Activated CD8-positive, alpha-beta T cell treated with anti-CD3 and anti-CD28 coated beads for 36 hours (primary cell): Measurements from ENCODE around the gene ZNF33A. TPM values are rescaled to one million over a fixed set of nuclear protein-coding genes. Genes with fewer than 3 reads are reported as not detected.

Experiments
- ATAC-seq: fragments of 200-7000 bp; cut with Tn5 transposase; one replicate; pipeline ENCODE4 v1.10.0; 2021; ENCODE audit warnings: mild to moderate bottlenecking, moderate library complexity
- CTCF ChIA-PET: fragments of 350-600 bp; sonication (Branson Sonifier 250); formaldehyde crosslinking; loops from one replicate; lab custom pipeline; 2021; ENCODE audit warnings: antibody characterized with exemption; lab: Charles Lee
- POLR2A ChIA-PET: fragments of 350-600 bp; sonication (Branson Sonifier 250); formaldehyde crosslinking; loops from one replicate; lab custom pipeline; 2021; ENCODE audit warnings: antibody characterized with exemption; lab: Charles Lee
- DNase-seq: peaks from one replicate; pipeline ENCODE4 v3.0.0-alpha.2; 2020
- H3K27ac Mint-ChIP-seq: one replicate; pipeline ENCODE4 v1.8.0; 2021; ENCODE audit warnings: mild to moderate bottlenecking, mixed read lengths
- H3K27me3 Mint-ChIP-seq: one replicate; pipeline ENCODE4 v1.8.0; 2021; ENCODE audit warnings: mixed read lengths
- H3K36me3 Mint-ChIP-seq: one replicate; pipeline ENCODE4 v1.8.0; 2021; ENCODE audit warnings: low read depth, mixed read lengths
- H3K4me1 Mint-ChIP-seq: one replicate; pipeline ENCODE4 v1.8.0; 2021; ENCODE audit warnings: low read depth, mixed read lengths
- H3K4me3 Mint-ChIP-seq: one replicate; pipeline ENCODE4 v1.8.0; 2021; ENCODE audit warnings: mild to moderate bottlenecking, moderate library complexity, mixed read lengths
- H3K9me3 Mint-ChIP-seq: one replicate; pipeline ENCODE4 v1.8.0; 2021; ENCODE audit warnings: mixed read lengths
- intact Hi-C: fragments of 100-400 bp; cut with micrococcal nuclease; formaldehyde crosslinking; loops from one replicate; pipeline ENCODE4 v1.10.0; 2022
- total RNA-seq, 2 experiments: library from RNA; stranded (reverse); gene quantifications; one replicate each; pipeline ENCODE4 v1.2.3, GENCODE V29; 2021
- TF ChIP-seq, protein P1 (sequence below): fragments of 200-600 bp; IDR thresholded peaks from one replicate; pipeline ENCODE4 v1.8.0; 2022; ENCODE audit warnings: antibody characterized with exemption, mild to moderate bottlenecking

Gene ZNF33A
- 10 to 100 TPM; 21.2 to 27.1 TPM for total RNA-seq

DNA sequence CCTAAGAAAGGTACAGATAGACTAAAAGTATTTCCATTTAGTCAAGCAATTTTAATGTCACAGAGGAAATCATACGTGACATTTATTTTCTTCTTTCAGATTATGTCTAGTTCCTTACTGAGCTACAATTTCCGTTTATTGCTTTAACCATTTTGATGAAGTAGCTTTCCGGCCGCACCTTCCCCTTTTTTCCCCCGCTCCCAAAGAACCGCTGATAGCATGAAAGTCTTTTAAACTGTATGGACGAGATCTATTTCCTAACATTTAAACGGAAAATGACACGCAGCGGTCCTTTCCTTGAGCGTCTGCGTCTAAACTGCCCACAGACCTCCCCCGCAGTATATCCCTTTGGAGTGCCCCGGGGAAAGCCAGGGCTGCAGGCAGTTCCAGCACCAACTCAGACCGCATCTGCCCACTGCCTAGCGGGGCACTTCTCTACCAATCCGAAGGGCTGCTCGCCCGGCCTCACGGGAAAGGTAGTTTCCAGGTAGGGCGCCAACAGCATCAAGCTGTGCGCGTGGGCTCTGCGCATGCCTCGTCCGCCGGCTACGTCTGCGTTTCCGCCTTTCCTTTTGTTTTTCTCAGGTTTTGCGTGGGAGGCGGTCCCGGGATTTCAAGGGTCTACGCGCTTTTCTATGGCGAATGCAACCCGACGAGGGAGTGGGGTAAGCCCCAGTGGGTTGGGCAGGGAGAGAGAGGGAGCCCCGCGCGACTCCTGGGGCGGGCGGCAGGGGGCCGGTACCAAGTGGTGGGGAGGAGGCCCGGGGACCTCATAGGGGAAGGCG, at the start of gene ZNF33A:
TSS of gene ZNF33A (plus strand) at position 557 of the 785 bp plus-strand sequence. CDS start 1,667 bp downstream, outside the sequence.
- TF ChIP-seq, protein P1, sequence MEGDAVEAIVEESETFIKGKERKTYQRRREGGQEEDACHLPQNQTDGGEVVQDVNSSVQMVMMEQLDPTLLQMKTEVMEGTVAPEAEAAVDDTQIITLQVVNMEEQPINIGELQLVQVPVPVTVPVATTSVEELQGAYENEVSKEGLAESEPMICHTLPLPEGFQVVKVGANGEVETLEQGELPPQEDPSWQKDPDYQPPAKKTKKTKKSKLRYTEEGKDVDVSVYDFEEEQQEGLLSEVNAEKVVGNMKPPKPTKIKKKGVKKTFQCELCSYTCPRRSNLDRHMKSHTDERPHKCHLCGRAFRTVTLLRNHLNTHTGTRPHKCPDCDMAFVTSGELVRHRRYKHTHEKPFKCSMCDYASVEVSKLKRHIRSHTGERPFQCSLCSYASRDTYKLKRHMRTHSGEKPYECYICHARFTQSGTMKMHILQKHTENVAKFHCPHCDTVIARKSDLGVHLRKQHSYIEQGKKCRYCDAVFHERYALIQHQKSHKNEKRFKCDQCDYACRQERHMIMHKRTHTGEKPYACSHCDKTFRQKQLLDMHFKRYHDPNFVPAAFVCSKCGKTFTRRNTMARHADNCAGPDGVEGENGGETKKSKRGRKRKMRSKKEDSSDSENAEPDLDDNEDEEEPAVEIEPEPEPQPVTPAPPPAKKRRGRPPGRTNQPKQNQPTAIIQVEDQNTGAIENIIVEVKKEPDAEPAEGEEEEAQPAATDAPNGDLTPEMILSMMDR = no peak
- ChIA-PET POLR2A (interaction anchor here (2.9 kb wide), 1 partner anchor 34 kb away, joined by 16 read pairs; the partner anchor contains the start of gene ZNF25), CTCF (interaction anchor here (1.0 to 1.3 kb wide), 3 partner anchors 18 to 35 kb away, joined by 3 to 6 read pairs (median 5); no protein-coding TSS in a partner anchor)
- intact Hi-C loops = loop anchor here (1.0 to 2.0 kb wide), 2 partner anchors 34 to 84 kb away; partner anchors contain the start of genes ZNF25 and ZNF37A
- ATAC-seq (peak; percentile 86), DNase-seq (peak; percentile 94)
- Mint-ChIP-seq H3K4me1 (peaks cover 27% of the 10 kb centered on the region), H3K27ac (peak within 1 kb of the TSS; percentile 100), H3K27me3 (no peaks in the 10 kb centered on the region), H3K4me3 (peak within 1 kb of the TSS; percentile 93), H3K36me3 (peaks cover 25% of the 10 kb centered on the region), H3K9me3 (no peaks in the 10 kb centered on the region)

DNA sequence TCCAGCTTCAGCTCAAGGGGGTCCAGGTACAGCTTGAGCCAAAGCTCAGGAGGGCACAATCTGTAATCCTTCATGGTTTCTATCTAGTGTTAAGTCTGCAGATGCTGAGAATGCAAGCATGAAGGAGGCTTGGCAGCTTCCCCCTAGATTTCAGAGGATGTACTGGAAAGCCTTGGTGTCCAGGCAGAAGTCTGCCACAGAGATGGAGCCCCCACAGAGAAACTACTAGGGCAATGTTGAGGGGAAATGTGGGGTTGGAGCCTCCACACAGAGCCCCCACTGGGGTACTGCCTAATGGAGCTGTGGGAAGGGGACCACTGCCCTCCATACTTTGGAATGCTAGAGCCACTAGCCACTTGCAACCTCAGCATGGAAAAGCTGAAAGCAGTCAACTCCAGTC, 45.5 kb upstream of the ZNF33A start:
- ATAC-seq (no peak), DNase-seq (no peak)
- H3K4me3 Mint-ChIP-seq = no peak overlapping the region
- CTCF ChIA-PET = interaction anchor here (1.5 kb wide), 1 partner anchor 10 kb away, joined by 5 read pairs; no protein-coding TSS in a partner anchor
- no peak overlapping the region for H3K27ac Mint-ChIP-seq
- peaks cover 57% of the 10 kb centered on the region for H3K36me3 Mint-ChIP-seq
- TF ChIP-seq, protein P1 = no peak
- H3K9me3 Mint-ChIP-seq = peaks cover 14% of the 10 kb centered on the region
- H3K27me3 Mint-ChIP-seq = no peaks in the 10 kb centered on the region
- H3K4me1 Mint-ChIP-seq = no peaks in the 10 kb centered on the region
- POLR2A ChIA-PET = no interaction called here
- intact Hi-C loops = no loop called here

DNA sequence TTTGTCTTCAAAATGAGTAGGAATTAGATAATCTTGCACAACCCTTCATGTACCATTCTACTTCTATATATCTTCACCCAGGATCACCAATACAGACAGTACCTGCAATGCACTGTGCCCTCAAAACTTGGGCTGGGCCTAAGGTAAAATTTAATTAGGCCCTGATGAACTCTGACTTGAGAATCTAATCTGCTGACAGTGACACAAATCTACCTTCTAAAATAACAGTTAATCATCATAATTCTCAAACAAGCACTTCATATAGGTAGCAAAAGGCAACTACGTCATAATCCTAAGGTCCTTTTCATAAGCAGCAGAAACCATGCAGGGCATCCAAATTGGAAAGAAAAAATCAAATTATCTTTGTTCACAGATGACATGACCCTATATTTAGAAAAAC, 38.1 kb upstream of the ZNF33A start:
- Mint-ChIP-seq H3K9me3 (peaks cover 4% of the 10 kb centered on the region), H3K27me3 (no peaks in the 10 kb centered on the region), H3K4me3 (no peak overlapping the region), H3K27ac (no peak overlapping the region), H3K4me1 (peaks cover 19% of the 10 kb centered on the region), H3K36me3 (peaks cover 27% of the 10 kb centered on the region)
- TF ChIP-seq, protein P1 = no peak
- intact Hi-C loops = no loop called here
- DNase-seq (no peak), ATAC-seq (no peak)
- CTCF ChIA-PET = no interaction called here
- POLR2A ChIA-PET = no interaction called here

DNA sequence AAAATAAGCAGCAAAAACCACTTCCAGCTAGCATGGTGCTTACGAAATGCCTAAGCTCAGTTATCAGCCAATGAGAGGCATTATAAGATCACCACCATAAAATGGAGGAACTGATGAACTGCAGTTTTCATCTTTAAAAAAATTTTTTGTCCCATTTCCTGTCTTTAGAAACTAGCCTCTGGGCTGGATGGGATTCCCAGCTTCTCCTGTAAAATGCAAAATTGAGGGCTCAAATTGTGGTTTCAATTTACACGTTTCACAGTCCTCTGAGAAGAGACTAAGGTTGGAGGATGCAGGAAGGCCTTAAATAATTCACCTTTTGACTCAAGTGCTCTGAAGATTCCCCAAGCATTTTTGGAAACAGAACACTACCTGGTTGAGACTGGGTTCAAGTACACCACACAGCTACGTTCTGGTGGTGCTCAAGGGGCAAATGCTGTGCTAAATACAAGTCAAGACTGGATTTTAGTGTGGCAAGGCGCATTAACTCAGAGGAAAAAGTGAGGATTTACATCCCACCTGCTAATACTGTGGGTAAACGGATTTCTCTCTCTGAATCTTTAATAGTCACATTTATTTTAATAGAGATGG, 35.0 kb upstream of the ZNF33A start:
- Mint-ChIP-seq H3K9me3 (peaks cover 3% of the 10 kb centered on the region), H3K27ac (peak overlapping the region; percentile 94), H3K4me1 (peaks cover 19% of the 10 kb centered on the region), H3K4me3 (peak overlapping the region; percentile 93), H3K27me3 (no peaks in the 10 kb centered on the region), H3K36me3 (peaks cover 9% of the 10 kb centered on the region)
- intact Hi-C loops = no loop called here
- TF ChIP-seq, protein P1 = no peak
- ChIA-PET CTCF (interaction anchor here (1.1 to 1.6 kb wide), 3 partner anchors 10 to 35 kb away, joined by 3 to 6 read pairs (median 5); partner anchors contain the start of gene ZNF33A), POLR2A (interaction anchor here (0.8 to 2.6 kb wide), 5 partner anchors 9 to 427 kb away, joined by 3 to 16 read pairs (median 6); partner anchors contain the start of genes ZNF33A and ZNF37A)
- no peak for ATAC-seq
- no peak for DNase-seq
